HL-60 (cell line): ENCODE data around the gene CTAGE1.

ENCODE experiments used
- DNase-seq, 2 experiments: peaks; one replicate each; pipeline ENCODE4 v3.0.0-alpha.2; 2010 to 2020; ENCODE audit warnings: low read depth in 1 of 2, low spot score in 1 of 2
- H3K27ac ChIP-seq: fragments of 250-450 bp; sonication (Bioruptor Pico); replicated peaks from 2 replicates; pipeline ENCODE4 v1.5.1; 2020; ENCODE audit warnings: mild to moderate bottlenecking, moderate library complexity
- H3K27me3 ChIP-seq: fragments of 250-450 bp; sonication (Bioruptor Pico); 2 replicates; pipeline ENCODE4 v1.5.1; 2021; ENCODE audit warnings: mild to moderate bottlenecking, moderate library complexity; ENCODE audit not compliant: insufficient read depth, poor library complexity, severe bottlenecking
- H3K4me3 ChIP-seq: replicated peaks from 2 replicates; pipeline ENCODE4 v1.5.1; 2011; ENCODE audit warnings: mild to moderate bottlenecking, control low read depth, low read length; ENCODE audit not compliant: insufficient read depth
- GABPA ChIP-seq: IDR thresholded peaks from 2 replicates; pipeline ENCODE4 v1.6.1; 2012; ENCODE audit warnings: low read depth
- POLR2AphosphoS5 ChIP-seq: IDR thresholded peaks from 2 replicates; pipeline ENCODE4 v1.6.1; 2012; ENCODE audit warnings: low read depth
- REST ChIP-seq: IDR thresholded peaks from 2 replicates; pipeline ENCODE4 v1.6.1; 2012; ENCODE audit warnings: low read depth; ENCODE audit not compliant: insufficient replicate concordance
- SPI1 ChIP-seq: IDR thresholded peaks from 2 replicates; pipeline ENCODE4 v1.6.1; 2012; ENCODE audit warnings: low read depth, mild to moderate bottlenecking, borderline replicate concordance
- TF ChIP-seq, protein P1 (sequence below): IDR thresholded peaks from one replicate; pipeline ENCODE4 v1.5.1; 2011; ENCODE audit warnings: low read length, control low read depth, inconsistent platforms; ENCODE audit not compliant: insufficient read depth

Gene CTAGE1

DNA sequence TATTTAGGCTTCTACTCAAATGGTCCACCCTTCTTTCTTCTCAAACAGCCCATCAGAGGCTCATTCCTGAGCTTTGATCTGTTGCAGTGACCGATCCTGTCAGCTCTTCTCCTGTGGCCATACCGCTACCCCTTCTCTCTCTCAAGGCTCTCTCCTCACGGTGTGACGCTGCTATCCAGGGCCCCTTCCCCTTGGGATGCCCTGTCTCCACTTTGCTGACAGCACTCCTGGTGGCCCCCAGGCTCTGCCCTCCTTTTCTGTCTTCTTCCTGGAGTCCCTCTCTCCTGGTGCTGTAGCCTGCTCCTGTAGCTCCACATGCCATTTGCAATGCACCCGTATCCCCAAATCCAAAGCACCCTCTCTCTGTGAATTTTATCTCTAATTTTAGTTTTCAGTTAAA lies 45.4 kb upstream of the CTAGE1 start:
- no peak overlapping the region for H3K27ac ChIP-seq
- TF ChIP-seq SPI1 (no peak), GABPA (no peak), REST (no peak), POLR2AphosphoS5 (no peak)
- TF ChIP-seq, protein P1, sequence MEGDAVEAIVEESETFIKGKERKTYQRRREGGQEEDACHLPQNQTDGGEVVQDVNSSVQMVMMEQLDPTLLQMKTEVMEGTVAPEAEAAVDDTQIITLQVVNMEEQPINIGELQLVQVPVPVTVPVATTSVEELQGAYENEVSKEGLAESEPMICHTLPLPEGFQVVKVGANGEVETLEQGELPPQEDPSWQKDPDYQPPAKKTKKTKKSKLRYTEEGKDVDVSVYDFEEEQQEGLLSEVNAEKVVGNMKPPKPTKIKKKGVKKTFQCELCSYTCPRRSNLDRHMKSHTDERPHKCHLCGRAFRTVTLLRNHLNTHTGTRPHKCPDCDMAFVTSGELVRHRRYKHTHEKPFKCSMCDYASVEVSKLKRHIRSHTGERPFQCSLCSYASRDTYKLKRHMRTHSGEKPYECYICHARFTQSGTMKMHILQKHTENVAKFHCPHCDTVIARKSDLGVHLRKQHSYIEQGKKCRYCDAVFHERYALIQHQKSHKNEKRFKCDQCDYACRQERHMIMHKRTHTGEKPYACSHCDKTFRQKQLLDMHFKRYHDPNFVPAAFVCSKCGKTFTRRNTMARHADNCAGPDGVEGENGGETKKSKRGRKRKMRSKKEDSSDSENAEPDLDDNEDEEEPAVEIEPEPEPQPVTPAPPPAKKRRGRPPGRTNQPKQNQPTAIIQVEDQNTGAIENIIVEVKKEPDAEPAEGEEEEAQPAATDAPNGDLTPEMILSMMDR = no peak
- peaks cover 26% of the 10 kb centered on the region for H3K27me3 ChIP-seq
- no peak for DNase-seq
- no peak overlapping the region for H3K4me3 ChIP-seq

- H3K27ac ChIP-seq = no peak overlapping the region
- H3K4me3 ChIP-seq = no peak overlapping the region
- TF ChIP-seq REST (no peak), GABPA (no peak), POLR2AphosphoS5 (no peak), SPI1 (no peak)
- TF ChIP-seq, protein P1 = no peak
- peaks cover 24% of the 10 kb centered on the region for H3K27me3 ChIP-seq
- DNase-seq = no peak
Measured at GRCh38 chr18:22459491-22459890, 41.8 kb upstream of the CTAGE1 start.

GRCh38 chr18:22457524-22457923 lies 39.8 kb upstream of the CTAGE1 start:
- TF ChIP-seq POLR2AphosphoS5 (no peak), REST (no peak)
- TF ChIP-seq, protein P1 = no peak
- no peak for DNase-seq

More at GRCh38 chr18:22457524-22457923, 39.8 kb upstream of the CTAGE1 start:
- Histone ChIP-seq H3K4me3 (no peak overlapping the region), H3K27ac (no peak overlapping the region), H3K27me3 (peaks cover 13% of the 10 kb centered on the region)
